GM23338 (cell line): ENCODE results near the gene TCF7. TPM values are rescaled to one million over a fixed set of nuclear protein-coding genes. Genes with fewer than 3 reads are reported as not detected.

Experiments
- ATAC-seq: fragments of 200-7000 bp; cut with Tn5 transposase; 3 replicates; pipeline ENCODE4 v1.9.1; 2020
- DNase-seq: peaks from one replicate; pipeline ENCODE4 v3.0.0-alpha.2; 2015; ENCODE audit warnings: low spot score
- H2AFZ ChIP-seq: fragments of 200-600 bp; sonication (generic); 2 replicates; pipeline ENCODE4 v1.8.0; 2016; ENCODE audit warnings: antibody characterized with exemption, mild to moderate bottlenecking, moderate library complexity
- H3F3A ChIP-seq: fragments of 200-600 bp; sonication (generic); replicated peaks from 2 replicates; pipeline ENCODE4 v1.8.0; 2017; ENCODE audit warnings: antibody characterized with exemption, mixed run types, low read depth
- H3K27ac ChIP-seq: fragments of 200-600 bp; sonication (generic); 2 replicates; pipeline ENCODE4 v1.6.1; 2016; ENCODE audit warnings: low read depth
- H3K27me3 ChIP-seq: fragments of 200-600 bp; sonication (generic); 2 replicates; pipeline ENCODE4 v1.8.0; 2016; ENCODE audit warnings: mild to moderate bottlenecking, mixed run types, moderate library complexity; ENCODE audit not compliant: insufficient read depth
- H3K36me3 ChIP-seq: fragments of 200-600 bp; sonication (generic); 2 replicates; pipeline ENCODE4 v1.8.0; 2016; ENCODE audit warnings: mild to moderate bottlenecking; ENCODE audit not compliant: insufficient read depth
- H3K4me1 ChIP-seq: fragments of 200-600 bp; sonication (generic); 2 replicates; pipeline ENCODE4 v1.8.0; 2016; ENCODE audit warnings: mild to moderate bottlenecking, moderate library complexity; ENCODE audit not compliant: insufficient read depth
- H3K4me2 ChIP-seq: fragments of 200-600 bp; sonication (generic); 2 replicates; pipeline ENCODE4 v1.7.1; 2017; ENCODE audit warnings: mixed run types
- H3K4me3 ChIP-seq: fragments of 200-600 bp; sonication (generic); 2 replicates; pipeline ENCODE4 v1.6.1; 2016; ENCODE audit warnings: mixed run types
- H3K79me2 ChIP-seq: fragments of 200-600 bp; sonication (generic); replicated peaks from 2 replicates; pipeline ENCODE4 v1.8.0; 2017; ENCODE audit warnings: mild to moderate bottlenecking; ENCODE audit not compliant: insufficient read depth
- H3K9me2 ChIP-seq: fragments of 200-600 bp; sonication (generic); 2 replicates; pipeline ENCODE4 v1.8.0; 2017; ENCODE audit not compliant: insufficient read depth
- H4K20me1 ChIP-seq: fragments of 200-600 bp; sonication (generic); replicated peaks from 2 replicates; pipeline ENCODE4 v1.8.0; 2017; ENCODE audit warnings: mild to moderate bottlenecking; ENCODE audit not compliant: insufficient read depth
- H3K27ac Mint-ChIP-seq: 2 replicates; pipeline ENCODE4 v1.8.0; 2020; ENCODE audit warnings: inconsistent platforms, mild to moderate bottlenecking, moderate library complexity, mixed read lengths
- H3K27me3 Mint-ChIP-seq: 3 replicates; pipeline ENCODE4 v1.8.0; 2022; ENCODE audit warnings: low read depth, mild to moderate bottlenecking, moderate library complexity, mixed read lengths, inconsistent platforms; ENCODE audit not compliant: insufficient read depth, poor library complexity
- H3K36me3 Mint-ChIP-seq: 3 replicates; pipeline ENCODE4 v1.8.0; 2021; ENCODE audit warnings: low read depth, mild to moderate bottlenecking, inconsistent platforms, moderate library complexity, mixed read lengths
- H3K4me1 Mint-ChIP-seq: 3 replicates; pipeline ENCODE4 v1.8.0; 2020; ENCODE audit warnings: mild to moderate bottlenecking, inconsistent platforms, mixed read lengths
- H3K4me3 Mint-ChIP-seq: 3 replicates; pipeline ENCODE4 v1.8.0; 2021; ENCODE audit warnings: moderate library complexity, mild to moderate bottlenecking, inconsistent platforms, mixed read lengths
- H3K9me3 Mint-ChIP-seq: 3 replicates; pipeline ENCODE4 v1.8.0; 2020; ENCODE audit warnings: moderate library complexity, mild to moderate bottlenecking, inconsistent platforms, mixed read lengths
- CREB1 ChIP-seq: fragments of 250-450 bp; sonication (Bioruptor Pico); IDR thresholded peaks from 2 replicates; pipeline ENCODE4 v1.5.0; 2020; ENCODE audit warnings: low read depth, mild to moderate bottlenecking, moderate library complexity
- EZH2 ChIP-seq: fragments of 200-600 bp; sonication (generic); IDR thresholded peaks from one replicate; pipeline ENCODE4 v1.8.0; 2017; ENCODE audit warnings: antibody characterized with exemption, mild to moderate bottlenecking, low read depth; ENCODE audit not compliant: unreplicated experiment
- EZH2phosphoT487 ChIP-seq: fragments of 200-600 bp; sonication (generic); IDR thresholded peaks from one replicate; pipeline ENCODE4 v1.8.1; 2018; ENCODE audit warnings: antibody characterized with exemption; ENCODE audit not compliant: unreplicated experiment
- JUNB ChIP-seq: IDR thresholded peaks from one replicate; pipeline ENCODE4 v1.6.1; 2016; ENCODE audit warnings: antibody characterized with exemption; ENCODE audit not compliant: unreplicated experiment
- NANOG ChIP-seq: IDR thresholded peaks from 2 replicates; pipeline ENCODE4 v1.6.1; 2016; ENCODE audit warnings: antibody characterized with exemption, borderline replicate concordance
- POLR2AphosphoS5 ChIP-seq: IDR thresholded peaks from 2 replicates; pipeline ENCODE4 v1.6.1; 2016; ENCODE audit warnings: antibody characterized with exemption, low read depth
- STAT1 ChIP-seq: IDR thresholded peaks from one replicate; pipeline ENCODE4 v1.6.1; 2016; ENCODE audit warnings: antibody characterized with exemption; ENCODE audit not compliant: unreplicated experiment
- ZNF114 ChIP-seq: fragments of 250-450 bp; sonication (Bioruptor Pico); IDR thresholded peaks from 2 replicates; pipeline ENCODE4 v1.5.0; 2020; ENCODE audit warnings: mild to moderate bottlenecking, moderate library complexity
- ZNF331 ChIP-seq: fragments of 250-450 bp; sonication (Bioruptor Pico); IDR thresholded peaks from 2 replicates; pipeline ENCODE4 v1.5.0; 2020; ENCODE audit warnings: low read depth, mild to moderate bottlenecking, moderate library complexity
- polyA plus RNA-seq: library from polyadenylated mRNA; unstranded; fragments of >200 nt; fragmentation: Nextera tagmentation; extraction: Ambion mirVana; gene quantifications from 2 replicates; pipeline ENCODE4 v1.2.1, GENCODE V29; 2016
- total RNA-seq: library from RNA; depleted of rRNA; stranded (reverse); fragments of >200 nt; shearing (Covaris generic); gene quantifications from 2 replicates; pipeline ENCODE4 v1.2.3, GENCODE V29; 2014
- TF ChIP-seq, protein P1 (sequence below): fragments of 250-450 bp; sonication (Bioruptor Pico); IDR thresholded peaks from 2 replicates; pipeline ENCODE4 v1.5.0; 2020; ENCODE audit warnings: mild to moderate bottlenecking, moderate library complexity
- TF ChIP-seq, protein P2 (sequence below): IDR thresholded peaks from one replicate; pipeline ENCODE4 v1.6.1; 2018; ENCODE audit warnings: antibody characterized with exemption; ENCODE audit not compliant: unreplicated experiment
- TF ChIP-seq, protein P3 (sequence below), 2 experiments: fragments of 200-600 bp in 1 of 2; sonication (generic) in 1 of 2; conservative IDR thresholded peaks; 2 replicates each; pipeline versions ENCODE4 v1.5.1 to v1.6.1; 2016 to 2017; ENCODE audit warnings: antibody characterized with exemption in 2 of 2, low read depth in 2 of 2, mild to moderate bottlenecking in 2 of 2, moderate library complexity in 1 of 2
- TF ChIP-seq, protein P4 (sequence below): IDR thresholded peaks from 2 replicates; pipeline ENCODE4 v1.6.1; 2016; ENCODE audit warnings: antibody characterized with exemption

Gene TCF7
- total and polyA plus RNA-seq, 2 experiments from 2014 or later = 5.6 to 8.1 TPM

DNA sequence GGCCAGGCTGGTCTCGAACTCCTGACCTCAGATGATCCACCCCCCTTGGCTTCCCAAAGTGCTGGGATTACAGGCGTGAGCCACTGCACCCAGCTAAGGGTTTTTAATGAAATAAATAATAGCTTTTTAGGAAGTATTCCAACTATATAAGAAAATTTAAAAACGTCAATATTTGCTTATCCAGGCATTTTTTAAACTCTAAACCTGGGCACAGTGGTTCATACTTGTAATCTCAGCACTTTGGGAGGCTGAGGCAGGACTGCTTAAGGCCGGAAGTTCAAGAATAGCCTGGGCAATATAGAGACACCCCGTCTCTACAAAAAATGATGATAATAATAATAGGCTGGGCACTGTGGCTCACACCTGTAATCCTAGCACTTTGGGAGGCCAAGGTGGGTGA lies 48.1 kb downstream of the TCF7 start:
- peaks cover 41% of the 10 kb centered on the region for H3K79me2 ChIP-seq
- Mint-ChIP-seq H3K36me3 (peaks cover 78% of the 10 kb centered on the region), H3K9me3 (no peaks in the 10 kb centered on the region; the same call in 1 of the 3 replicates), H3K4me1 (no peaks in the 10 kb centered on the region), H3K4me3 (no peak overlapping the region), H3K27ac (no peak overlapping the region), H3K27me3 (no peaks in the 10 kb centered on the region)
- no peaks in the 10 kb centered on the region for H3K4me1 ChIP-seq
- H3K36me3 ChIP-seq = peaks cover 41% of the 10 kb centered on the region
- no peaks in the 10 kb centered on the region for H3F3A ChIP-seq
- H2AFZ ChIP-seq = no peak overlapping the region
- peaks cover 5% of the 10 kb centered on the region; the same call in 1 of the 2 replicates for H4K20me1 ChIP-seq
- H3K27ac ChIP-seq = no peak overlapping the region
- ATAC-seq (no peak), DNase-seq (no peak)
- H3K9me2 ChIP-seq = no peaks in the 10 kb centered on the region
- no peak overlapping the region for H3K4me2 ChIP-seq
- no peaks in the 10 kb centered on the region for H3K27me3 ChIP-seq
- no peak overlapping the region for H3K4me3 ChIP-seq
- TF ChIP-seq, protein P1, sequence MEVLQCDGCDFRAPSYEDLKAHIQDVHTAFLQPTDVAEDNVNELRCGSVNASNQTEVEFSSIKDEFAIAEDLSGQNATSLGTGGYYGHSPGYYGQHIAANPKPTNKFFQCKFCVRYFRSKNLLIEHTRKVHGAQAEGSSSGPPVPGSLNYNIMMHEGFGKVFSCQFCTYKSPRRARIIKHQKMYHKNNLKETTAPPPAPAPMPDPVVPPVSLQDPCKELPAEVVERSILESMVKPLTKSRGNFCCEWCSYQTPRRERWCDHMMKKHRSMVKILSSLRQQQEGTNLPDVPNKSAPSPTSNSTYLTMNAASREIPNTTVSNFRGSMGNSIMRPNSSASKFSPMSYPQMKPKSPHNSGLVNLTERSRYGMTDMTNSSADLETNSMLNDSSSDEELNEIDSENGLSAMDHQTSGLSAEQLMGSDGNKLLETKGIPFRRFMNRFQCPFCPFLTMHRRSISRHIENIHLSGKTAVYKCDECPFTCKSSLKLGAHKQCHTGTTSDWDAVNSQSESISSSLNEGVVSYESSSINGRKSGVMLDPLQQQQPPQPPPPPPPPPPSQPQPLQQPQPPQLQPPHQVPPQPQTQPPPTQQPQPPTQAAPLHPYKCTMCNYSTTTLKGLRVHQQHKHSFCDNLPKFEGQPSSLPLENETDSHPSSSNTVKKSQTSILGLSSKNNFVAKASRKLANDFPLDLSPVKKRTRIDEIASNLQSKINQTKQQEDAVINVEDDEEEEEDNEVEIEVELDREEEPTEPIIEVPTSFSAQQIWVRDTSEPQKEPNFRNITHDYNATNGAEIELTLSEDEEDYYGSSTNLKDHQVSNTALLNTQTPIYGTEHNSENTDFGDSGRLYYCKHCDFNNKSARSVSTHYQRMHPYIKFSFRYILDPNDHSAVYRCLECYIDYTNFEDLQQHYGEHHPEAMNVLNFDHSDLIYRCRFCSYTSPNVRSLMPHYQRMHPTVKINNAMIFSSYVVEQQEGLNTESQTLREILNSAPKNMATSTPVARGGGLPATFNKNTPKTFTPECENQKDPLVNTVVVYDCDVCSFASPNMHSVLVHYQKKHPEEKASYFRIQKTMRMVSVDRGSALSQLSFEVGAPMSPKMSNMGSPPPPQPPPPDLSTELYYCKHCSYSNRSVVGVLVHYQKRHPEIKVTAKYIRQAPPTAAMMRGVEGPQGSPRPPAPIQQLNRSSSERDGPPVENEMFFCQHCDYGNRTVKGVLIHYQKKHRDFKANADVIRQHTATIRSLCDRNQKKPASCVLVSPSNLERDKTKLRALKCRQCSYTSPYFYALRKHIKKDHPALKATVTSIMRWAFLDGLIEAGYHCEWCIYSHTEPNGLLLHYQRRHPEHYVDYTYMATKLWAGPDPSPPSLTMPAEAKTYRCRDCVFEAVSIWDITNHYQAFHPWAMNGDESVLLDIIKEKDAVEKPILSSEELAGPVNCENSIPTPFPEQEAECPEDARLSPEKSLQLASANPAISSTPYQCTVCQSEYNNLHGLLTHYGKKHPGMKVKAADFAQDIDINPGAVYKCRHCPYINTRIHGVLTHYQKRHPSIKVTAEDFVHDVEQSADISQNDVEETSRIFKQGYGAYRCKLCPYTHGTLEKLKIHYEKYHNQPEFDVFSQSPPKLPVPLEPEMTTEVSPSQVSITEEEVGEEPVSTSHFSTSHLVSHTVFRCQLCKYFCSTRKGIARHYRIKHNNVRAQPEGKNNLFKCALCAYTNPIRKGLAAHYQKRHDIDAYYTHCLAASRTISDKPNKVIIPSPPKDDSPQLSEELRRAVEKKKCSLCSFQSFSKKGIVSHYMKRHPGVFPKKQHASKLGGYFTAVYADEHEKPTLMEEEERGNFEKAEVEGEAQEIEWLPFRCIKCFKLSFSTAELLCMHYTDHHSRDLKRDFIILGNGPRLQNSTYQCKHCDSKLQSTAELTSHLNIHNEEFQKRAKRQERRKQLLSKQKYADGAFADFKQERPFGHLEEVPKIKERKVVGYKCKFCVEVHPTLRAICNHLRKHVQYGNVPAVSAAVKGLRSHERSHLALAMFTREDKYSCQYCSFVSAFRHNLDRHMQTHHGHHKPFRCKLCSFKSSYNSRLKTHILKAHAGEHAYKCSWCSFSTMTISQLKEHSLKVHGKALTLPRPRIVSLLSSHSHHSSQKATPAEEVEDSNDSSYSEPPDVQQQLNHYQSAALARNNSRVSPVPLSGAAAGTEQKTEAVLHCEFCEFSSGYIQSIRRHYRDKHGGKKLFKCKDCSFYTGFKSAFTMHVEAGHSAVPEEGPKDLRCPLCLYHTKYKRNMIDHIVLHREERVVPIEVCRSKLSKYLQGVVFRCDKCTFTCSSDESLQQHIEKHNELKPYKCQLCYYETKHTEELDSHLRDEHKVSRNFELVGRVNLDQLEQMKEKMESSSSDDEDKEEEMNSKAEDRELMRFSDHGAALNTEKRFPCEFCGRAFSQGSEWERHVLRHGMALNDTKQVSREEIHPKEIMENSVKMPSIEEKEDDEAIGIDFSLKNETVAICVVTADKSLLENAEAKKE = no peak
- TF ChIP-seq ZNF114 = no peak
- TF ChIP-seq CREB1 = no peak
- TF ChIP-seq, protein P2, sequence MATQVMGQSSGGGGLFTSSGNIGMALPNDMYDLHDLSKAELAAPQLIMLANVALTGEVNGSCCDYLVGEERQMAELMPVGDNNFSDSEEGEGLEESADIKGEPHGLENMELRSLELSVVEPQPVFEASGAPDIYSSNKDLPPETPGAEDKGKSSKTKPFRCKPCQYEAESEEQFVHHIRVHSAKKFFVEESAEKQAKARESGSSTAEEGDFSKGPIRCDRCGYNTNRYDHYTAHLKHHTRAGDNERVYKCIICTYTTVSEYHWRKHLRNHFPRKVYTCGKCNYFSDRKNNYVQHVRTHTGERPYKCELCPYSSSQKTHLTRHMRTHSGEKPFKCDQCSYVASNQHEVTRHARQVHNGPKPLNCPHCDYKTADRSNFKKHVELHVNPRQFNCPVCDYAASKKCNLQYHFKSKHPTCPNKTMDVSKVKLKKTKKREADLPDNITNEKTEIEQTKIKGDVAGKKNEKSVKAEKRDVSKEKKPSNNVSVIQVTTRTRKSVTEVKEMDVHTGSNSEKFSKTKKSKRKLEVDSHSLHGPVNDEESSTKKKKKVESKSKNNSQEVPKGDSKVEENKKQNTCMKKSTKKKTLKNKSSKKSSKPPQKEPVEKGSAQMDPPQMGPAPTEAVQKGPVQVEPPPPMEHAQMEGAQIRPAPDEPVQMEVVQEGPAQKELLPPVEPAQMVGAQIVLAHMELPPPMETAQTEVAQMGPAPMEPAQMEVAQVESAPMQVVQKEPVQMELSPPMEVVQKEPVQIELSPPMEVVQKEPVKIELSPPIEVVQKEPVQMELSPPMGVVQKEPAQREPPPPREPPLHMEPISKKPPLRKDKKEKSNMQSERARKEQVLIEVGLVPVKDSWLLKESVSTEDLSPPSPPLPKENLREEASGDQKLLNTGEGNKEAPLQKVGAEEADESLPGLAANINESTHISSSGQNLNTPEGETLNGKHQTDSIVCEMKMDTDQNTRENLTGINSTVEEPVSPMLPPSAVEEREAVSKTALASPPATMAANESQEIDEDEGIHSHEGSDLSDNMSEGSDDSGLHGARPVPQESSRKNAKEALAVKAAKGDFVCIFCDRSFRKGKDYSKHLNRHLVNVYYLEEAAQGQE = no peak
- TF ChIP-seq STAT1 = no peak
- TF ChIP-seq JUNB = no peak
- no peak for TF ChIP-seq ZNF331
- TF ChIP-seq, protein P3, sequence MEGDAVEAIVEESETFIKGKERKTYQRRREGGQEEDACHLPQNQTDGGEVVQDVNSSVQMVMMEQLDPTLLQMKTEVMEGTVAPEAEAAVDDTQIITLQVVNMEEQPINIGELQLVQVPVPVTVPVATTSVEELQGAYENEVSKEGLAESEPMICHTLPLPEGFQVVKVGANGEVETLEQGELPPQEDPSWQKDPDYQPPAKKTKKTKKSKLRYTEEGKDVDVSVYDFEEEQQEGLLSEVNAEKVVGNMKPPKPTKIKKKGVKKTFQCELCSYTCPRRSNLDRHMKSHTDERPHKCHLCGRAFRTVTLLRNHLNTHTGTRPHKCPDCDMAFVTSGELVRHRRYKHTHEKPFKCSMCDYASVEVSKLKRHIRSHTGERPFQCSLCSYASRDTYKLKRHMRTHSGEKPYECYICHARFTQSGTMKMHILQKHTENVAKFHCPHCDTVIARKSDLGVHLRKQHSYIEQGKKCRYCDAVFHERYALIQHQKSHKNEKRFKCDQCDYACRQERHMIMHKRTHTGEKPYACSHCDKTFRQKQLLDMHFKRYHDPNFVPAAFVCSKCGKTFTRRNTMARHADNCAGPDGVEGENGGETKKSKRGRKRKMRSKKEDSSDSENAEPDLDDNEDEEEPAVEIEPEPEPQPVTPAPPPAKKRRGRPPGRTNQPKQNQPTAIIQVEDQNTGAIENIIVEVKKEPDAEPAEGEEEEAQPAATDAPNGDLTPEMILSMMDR (conservative IDR thresholded peaks at IDR 0.05; ENCODE audit: low read depth in 2 of 2) = no peak
- TF ChIP-seq EZH2 = no peak
- TF ChIP-seq EZH2phosphoT487 = no peak
- no peak for TF ChIP-seq POLR2AphosphoS5
- TF ChIP-seq, protein P4, sequence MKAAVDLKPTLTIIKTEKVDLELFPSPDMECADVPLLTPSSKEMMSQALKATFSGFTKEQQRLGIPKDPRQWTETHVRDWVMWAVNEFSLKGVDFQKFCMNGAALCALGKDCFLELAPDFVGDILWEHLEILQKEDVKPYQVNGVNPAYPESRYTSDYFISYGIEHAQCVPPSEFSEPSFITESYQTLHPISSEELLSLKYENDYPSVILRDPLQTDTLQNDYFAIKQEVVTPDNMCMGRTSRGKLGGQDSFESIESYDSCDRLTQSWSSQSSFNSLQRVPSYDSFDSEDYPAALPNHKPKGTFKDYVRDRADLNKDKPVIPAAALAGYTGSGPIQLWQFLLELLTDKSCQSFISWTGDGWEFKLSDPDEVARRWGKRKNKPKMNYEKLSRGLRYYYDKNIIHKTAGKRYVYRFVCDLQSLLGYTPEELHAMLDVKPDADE = no peak
- TF ChIP-seq NANOG = no peak
